ENCODE measurements around the gene WT1. TPM values are rescaled to one million over a fixed set of nuclear protein-coding genes. Genes with fewer than 3 reads are reported as not detected.

The WT1 gene
- polyA plus RNA-seq, 1 donor from 2014 or later, result not detected

DNA sequence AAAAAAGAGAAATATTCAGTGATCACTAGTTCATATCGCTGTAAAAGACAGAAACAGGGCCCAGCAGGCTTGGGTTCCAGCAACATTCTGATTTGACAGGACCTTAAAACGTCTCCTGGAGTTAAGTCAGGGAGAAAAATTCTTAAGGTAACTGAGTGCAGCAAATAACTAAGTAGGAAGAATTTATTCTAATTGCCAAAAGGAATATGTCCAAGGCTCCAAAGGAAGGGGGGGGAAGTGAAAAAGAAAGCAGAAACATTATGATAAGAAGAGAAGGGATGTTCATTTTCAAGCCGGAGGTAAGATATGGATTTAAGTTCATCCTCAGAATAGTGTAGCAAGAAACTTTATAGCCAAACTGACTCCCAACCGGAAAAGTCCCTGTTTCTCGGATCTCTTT is 90.4 kb downstream of the WT1 start:
- Histone ChIP-seq H3K36me3 (ENCODE audit: insufficient read depth, low read length) (no peaks in the 10 kb centered on the region), H3K9me2 (ENCODE audit: insufficient read depth, low read length) (no peaks in the 10 kb centered on the region), H3K79me2 (replicated peaks; ENCODE audit: insufficient read depth, low read length) (no peaks in the 10 kb centered on the region), H3K4me3 (ENCODE audit: low read length) (no peak overlapping the region), H3K9me3 (ENCODE audit: low read length) (no peaks in the 10 kb centered on the region), H3F3A (ENCODE audit: insufficient read depth, low read length, poor library complexity, severe bottlenecking) (no peaks in the 10 kb centered on the region), H4K20me1 (ENCODE audit: insufficient read depth) (no peaks in the 10 kb centered on the region), H3K4me2 (ENCODE audit: low read length) (no peak overlapping the region), H2AFZ (ENCODE audit: low read depth, low read length) (no peak overlapping the region), H3K27me3 (ENCODE audit: insufficient read depth, low read depth, low read length) (no peaks in the 10 kb centered on the region), H3K27ac (ENCODE audit: low read length) (no peak overlapping the region), H3K9ac (ENCODE audit: low read length) (no peak overlapping the region)
- TF ChIP-seq EP300 (conservative IDR thresholded peaks at IDR 0.05; ENCODE audit: poor library complexity, severe bottlenecking), result no peak
- no peak for TF ChIP-seq SMC3 (conservative IDR thresholded peaks at IDR 0.05; ENCODE audit: poor library complexity)
- TF ChIP-seq POLR2AphosphoS5 (IDR thresholded peaks at IDR 0.05), result no peak
- TF ChIP-seq EZH2 (IDR thresholded peaks at IDR 0.05; ENCODE audit: borderline replicate concordance, insufficient read depth, low read length, poor library complexity, severe bottlenecking), result no peak
- TF ChIP-seq MXI1 (conservative IDR thresholded peaks at IDR 0.05; ENCODE audit: poor library complexity, severe bottlenecking), result no peak
- TF ChIP-seq, protein P1, sequence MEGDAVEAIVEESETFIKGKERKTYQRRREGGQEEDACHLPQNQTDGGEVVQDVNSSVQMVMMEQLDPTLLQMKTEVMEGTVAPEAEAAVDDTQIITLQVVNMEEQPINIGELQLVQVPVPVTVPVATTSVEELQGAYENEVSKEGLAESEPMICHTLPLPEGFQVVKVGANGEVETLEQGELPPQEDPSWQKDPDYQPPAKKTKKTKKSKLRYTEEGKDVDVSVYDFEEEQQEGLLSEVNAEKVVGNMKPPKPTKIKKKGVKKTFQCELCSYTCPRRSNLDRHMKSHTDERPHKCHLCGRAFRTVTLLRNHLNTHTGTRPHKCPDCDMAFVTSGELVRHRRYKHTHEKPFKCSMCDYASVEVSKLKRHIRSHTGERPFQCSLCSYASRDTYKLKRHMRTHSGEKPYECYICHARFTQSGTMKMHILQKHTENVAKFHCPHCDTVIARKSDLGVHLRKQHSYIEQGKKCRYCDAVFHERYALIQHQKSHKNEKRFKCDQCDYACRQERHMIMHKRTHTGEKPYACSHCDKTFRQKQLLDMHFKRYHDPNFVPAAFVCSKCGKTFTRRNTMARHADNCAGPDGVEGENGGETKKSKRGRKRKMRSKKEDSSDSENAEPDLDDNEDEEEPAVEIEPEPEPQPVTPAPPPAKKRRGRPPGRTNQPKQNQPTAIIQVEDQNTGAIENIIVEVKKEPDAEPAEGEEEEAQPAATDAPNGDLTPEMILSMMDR (IDR thresholded peaks at IDR 0.05; ENCODE audit: poor library complexity, severe bottlenecking), result no peak
- TF ChIP-seq, protein P2, sequence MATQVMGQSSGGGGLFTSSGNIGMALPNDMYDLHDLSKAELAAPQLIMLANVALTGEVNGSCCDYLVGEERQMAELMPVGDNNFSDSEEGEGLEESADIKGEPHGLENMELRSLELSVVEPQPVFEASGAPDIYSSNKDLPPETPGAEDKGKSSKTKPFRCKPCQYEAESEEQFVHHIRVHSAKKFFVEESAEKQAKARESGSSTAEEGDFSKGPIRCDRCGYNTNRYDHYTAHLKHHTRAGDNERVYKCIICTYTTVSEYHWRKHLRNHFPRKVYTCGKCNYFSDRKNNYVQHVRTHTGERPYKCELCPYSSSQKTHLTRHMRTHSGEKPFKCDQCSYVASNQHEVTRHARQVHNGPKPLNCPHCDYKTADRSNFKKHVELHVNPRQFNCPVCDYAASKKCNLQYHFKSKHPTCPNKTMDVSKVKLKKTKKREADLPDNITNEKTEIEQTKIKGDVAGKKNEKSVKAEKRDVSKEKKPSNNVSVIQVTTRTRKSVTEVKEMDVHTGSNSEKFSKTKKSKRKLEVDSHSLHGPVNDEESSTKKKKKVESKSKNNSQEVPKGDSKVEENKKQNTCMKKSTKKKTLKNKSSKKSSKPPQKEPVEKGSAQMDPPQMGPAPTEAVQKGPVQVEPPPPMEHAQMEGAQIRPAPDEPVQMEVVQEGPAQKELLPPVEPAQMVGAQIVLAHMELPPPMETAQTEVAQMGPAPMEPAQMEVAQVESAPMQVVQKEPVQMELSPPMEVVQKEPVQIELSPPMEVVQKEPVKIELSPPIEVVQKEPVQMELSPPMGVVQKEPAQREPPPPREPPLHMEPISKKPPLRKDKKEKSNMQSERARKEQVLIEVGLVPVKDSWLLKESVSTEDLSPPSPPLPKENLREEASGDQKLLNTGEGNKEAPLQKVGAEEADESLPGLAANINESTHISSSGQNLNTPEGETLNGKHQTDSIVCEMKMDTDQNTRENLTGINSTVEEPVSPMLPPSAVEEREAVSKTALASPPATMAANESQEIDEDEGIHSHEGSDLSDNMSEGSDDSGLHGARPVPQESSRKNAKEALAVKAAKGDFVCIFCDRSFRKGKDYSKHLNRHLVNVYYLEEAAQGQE (IDR thresholded peaks at IDR 0.05; ENCODE audit: borderline replicate concordance), result no peak
- no peak for TF ChIP-seq TAF1 (IDR thresholded peaks at IDR 0.05; ENCODE audit: low read depth)
- no peak for TF ChIP-seq RAD21 (conservative IDR thresholded peaks at IDR 0.05)

DNA sequence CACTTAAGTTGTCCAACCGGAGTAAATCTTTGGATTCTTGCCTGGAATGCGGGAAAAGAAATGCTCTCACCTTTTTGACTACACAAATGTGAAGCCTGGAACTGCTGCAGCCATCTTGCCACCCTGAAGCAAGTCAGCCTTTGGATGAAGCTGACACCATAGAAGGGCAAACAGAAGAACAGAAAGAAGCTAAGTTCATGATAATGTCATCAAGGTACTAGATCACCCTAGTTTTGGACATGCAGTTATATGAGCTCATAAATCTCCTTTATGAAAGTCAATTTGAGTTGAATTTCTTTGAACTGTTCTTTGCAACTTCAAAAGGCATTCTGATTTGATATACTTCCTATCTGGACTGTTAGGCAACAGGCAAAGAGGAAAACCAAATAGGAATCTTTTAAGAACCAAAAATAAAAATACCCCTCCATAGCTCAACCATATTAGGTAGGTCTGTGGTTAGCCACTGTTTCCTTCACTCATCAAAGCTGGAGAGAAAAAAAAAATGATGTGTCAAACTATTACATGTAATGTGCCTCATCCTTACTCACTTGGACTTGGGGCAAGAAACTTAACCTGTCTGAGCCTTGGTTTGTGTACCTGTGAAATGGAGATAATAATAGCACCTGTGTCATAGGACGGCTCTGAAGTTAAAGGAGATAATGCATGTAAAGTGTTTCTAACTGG is 91.9 kb downstream of the WT1 start:
- H2AFZ ChIP-seq (ENCODE audit: low read depth, low read length), result no peak overlapping the region
- TF ChIP-seq MXI1 (conservative IDR thresholded peaks at IDR 0.05; ENCODE audit: poor library complexity, severe bottlenecking) (no peak), SMC3 (conservative IDR thresholded peaks at IDR 0.05; ENCODE audit: poor library complexity) (no peak)
- TF ChIP-seq, protein P2 (IDR thresholded peaks at IDR 0.05; ENCODE audit: borderline replicate concordance), result no peak
- no peak overlapping the region for H3K27ac ChIP-seq (ENCODE audit: low read length)
- no peaks in the 10 kb centered on the region for H3K79me2 ChIP-seq (replicated peaks; ENCODE audit: insufficient read depth, low read length)
- H3K4me2 ChIP-seq (ENCODE audit: low read length), result no peak overlapping the region
- no peaks in the 10 kb centered on the region for H4K20me1 ChIP-seq (ENCODE audit: insufficient read depth)
- no peak overlapping the region for H3K4me3 ChIP-seq (ENCODE audit: low read length)
- no peaks in the 10 kb centered on the region for H3K9me3 ChIP-seq (ENCODE audit: low read length)
- H3K9me2 ChIP-seq (ENCODE audit: insufficient read depth, low read length), result no peaks in the 10 kb centered on the region
- no peaks in the 10 kb centered on the region for H3K27me3 ChIP-seq (ENCODE audit: insufficient read depth, low read depth, low read length)
- no peaks in the 10 kb centered on the region for H3K36me3 ChIP-seq (ENCODE audit: insufficient read depth, low read length)
- H3K9ac ChIP-seq (ENCODE audit: low read length), result no peak overlapping the region
- no peaks in the 10 kb centered on the region for H3F3A ChIP-seq (ENCODE audit: insufficient read depth, low read length, poor library complexity, severe bottlenecking)

All from neural cell (in vitro differentiated cells).